Hypothalamus (tissue), 51 donors: Measurements from ENCODE around the gene BCAS3.
"Not testable (repeated sequence)": the region's sequence is repeated elsewhere in the genome, so short reads cannot be mapped to it uniquely, and the experiment has no call there.

Experiments
- DNase-seq, 51 donors: peaks; one replicate each; lab custom pipeline; 2025; lab: John Stamatoyannopoulos, UW

BCAS3 gene

GRCh38 chr17:60671482-60671881 is 6.2 kb upstream of the BCAS3 start:
- no peak for DNase-seq

GRCh38 chr17:60674637-60675036 is 3.0 kb upstream of the BCAS3 start:
- DNase-seq, result not testable (repeated sequence)

- no peak for DNase-seq
These were observed 1.7 kb upstream of the BCAS3 start for GRCh38 chr17:60675997-60676396.

GRCh38 chr17:60676758-60677307 is 818 bp upstream of the BCAS3 start:
- DNase-seq, result peak in 1 of 51 donors; percentile 24

- no peak for DNase-seq
These were observed 430 bp downstream of the BCAS3 start for GRCh38 chr17:60678118-60678444.

GRCh38 chr17:60679287-60679686 is 1.6 kb downstream of the BCAS3 start:
- DNase-seq, result no peak

GRCh38 chr17:60680754-60681153 is 3.1 kb downstream of the BCAS3 start:
- DNase-seq, result no peak

GRCh38 chr17:60685437-60685836 is 7.8 kb downstream of the BCAS3 start:
- DNase-seq, result no peak

GRCh38 chr17:60695960-60696359 is 18.3 kb downstream of the BCAS3 start:
- no peak for DNase-seq

- DNase-seq, result no peak
These were observed 21.4 kb downstream of the BCAS3 start for GRCh38 chr17:60699090-60699489.

GRCh38 chr17:60704170-60704569 is 26.5 kb downstream of the BCAS3 start:
- DNase-seq, result no peak

- no peak for DNase-seq
These were observed 35.0 kb downstream of the BCAS3 start for GRCh38 chr17:60712675-60713074.

- DNase-seq, result no peak
These were observed 36.0 kb downstream of the BCAS3 start for GRCh38 chr17:60713608-60714007.

GRCh38 chr17:60716766-60717165 is 39.1 kb downstream of the BCAS3 start:
- DNase-seq, result no peak

GRCh38 chr17:60717814-60718213 is 40.2 kb downstream of the BCAS3 start:
- no peak for DNase-seq

GRCh38 chr17:60720763-60721531 is 43.3 kb downstream of the BCAS3 start:
- peak in 18 of 51 donors; percentile 0 to 63 (median 9) for DNase-seq

GRCh38 chr17:60724647-60725046 is 47.0 kb downstream of the BCAS3 start:
- DNase-seq, result no peak

GRCh38 chr17:60729854-60730253 is 52.2 kb downstream of the BCAS3 start:
- no peak for DNase-seq

GRCh38 chr17:60730273-60730672 is 52.6 kb downstream of the BCAS3 start:
- no peak for DNase-seq

- DNase-seq, result no peak
These were observed 60.6 kb downstream of the BCAS3 start for GRCh38 chr17:60738287-60738686.

- no peak for DNase-seq
These were observed 62.9 kb downstream of the BCAS3 start for GRCh38 chr17:60740584-60740983.

- DNase-seq, result no peak
These were observed 63.4 kb downstream of the BCAS3 start for GRCh38 chr17:60741031-60741430.

- DNase-seq, result no peak
These were observed 65.6 kb downstream of the BCAS3 start for GRCh38 chr17:60743282-60743681.
